ENCODE data around the gene WWC1. TPM values are rescaled to one million over a fixed set of nuclear protein-coding genes. Genes with fewer than 3 reads are reported as not detected.

WWC1 gene
- total and polyA plus RNA-seq, 4 donors: 48.4 to 77.0 (median 56.2) TPM

DNA sequence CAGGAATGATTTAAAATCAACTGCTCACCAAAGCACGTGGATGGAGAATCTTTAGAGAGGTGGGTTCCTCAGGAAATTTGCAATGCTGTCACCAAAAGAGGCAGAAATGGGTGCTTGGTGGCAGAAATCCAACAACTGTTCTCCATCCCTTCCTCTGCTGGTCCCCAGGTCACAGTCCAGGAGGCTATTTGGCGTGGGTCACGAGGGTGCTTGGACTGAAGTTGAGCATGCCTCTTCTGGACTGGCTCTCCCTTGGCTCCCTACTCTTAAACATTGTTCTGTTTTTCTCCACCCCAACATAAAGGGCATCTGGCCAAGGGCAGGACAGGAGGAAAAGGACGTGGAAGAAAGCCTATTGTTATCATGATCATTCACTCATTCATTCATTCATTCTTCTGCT lies 58.9 kb downstream of the WWC1 start:
- H3K27ac ChIP-seq (ENCODE audit: low read depth in 1 of 2, low read length in 1 of 2): no peak overlapping the region
- no peaks in the 10 kb centered on the region for H3K36me3 ChIP-seq (ENCODE audit: control insufficient read depth in 4 of 4, insufficient read depth in 4 of 4, low read length in 4 of 4)
- no peaks in the 10 kb centered on the region for H3K9me3 ChIP-seq (ENCODE audit: control insufficient read depth in 4 of 4, insufficient read depth in 3 of 4, low read length in 3 of 4)
- H3K4me3 ChIP-seq: no peak overlapping the region
- H3K4me1 ChIP-seq (ENCODE audit: control insufficient read depth in 5 of 5, insufficient read depth in 5 of 5, low read length in 5 of 5): peaks cover 0 to 25% (median 4%) of the 10 kb centered on the region in 5 donors
- no peak for TF ChIP-seq CTCF (IDR thresholded peaks at IDR 0.05; ENCODE audit: control extremely low read depth, extremely low read depth)
- no peak overlapping the region for H3K9ac ChIP-seq (ENCODE audit: insufficient read depth in 1 of 2, low read length in 2 of 2)
- H3K27me3 ChIP-seq (ENCODE audit: control insufficient read depth in 3 of 3, insufficient read depth in 3 of 3, low read length in 2 of 3): no peaks in the 10 kb centered on the region
- no peak for DNase-seq
- ATAC-seq (ENCODE audit: insufficient read depth, low FRiP score): no peak
- 71 to 80% methylated on average over 4 of the region's 4 CpGs for whole genome bisulfite sequencing, 2 donors

DNA sequence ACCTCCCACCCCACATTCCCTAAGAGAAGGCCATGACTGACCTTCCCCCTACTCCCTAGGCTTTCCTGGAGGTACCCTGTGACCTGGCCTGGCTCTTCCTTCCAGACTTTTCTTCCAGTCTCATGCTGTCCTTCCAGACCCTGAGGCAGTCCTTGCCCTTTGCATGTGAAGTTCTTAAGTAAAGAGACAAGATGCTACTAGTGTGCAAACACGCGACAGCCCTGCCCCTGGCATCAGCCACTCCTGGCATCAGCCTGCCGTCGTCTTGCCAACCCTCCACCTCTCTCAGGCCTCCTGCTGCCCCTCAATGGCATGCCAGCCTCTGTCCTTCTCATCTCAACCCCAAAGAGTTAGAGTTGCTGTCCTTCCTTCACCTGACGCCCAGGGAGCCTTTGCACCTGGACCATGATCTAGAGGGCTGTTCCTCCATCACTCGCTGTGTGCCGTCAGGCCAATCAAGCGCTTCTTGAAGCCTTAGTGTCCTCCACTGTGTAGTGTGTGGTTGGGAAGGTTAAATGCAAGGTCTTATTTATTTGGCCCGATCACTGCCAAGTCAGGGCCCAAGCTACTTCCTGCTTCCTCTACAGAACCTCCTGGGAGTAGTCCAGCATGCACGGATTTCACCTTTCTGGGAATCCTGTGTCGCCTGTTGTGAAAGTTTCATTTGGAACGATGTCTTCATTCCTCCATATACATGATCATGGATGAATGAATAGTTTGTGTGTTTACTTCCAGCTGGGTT lies 61.9 kb downstream of the WWC1 start:
- WGBS, 2 donors: 56 to 77% methylated on average over 12 of the region's 12 CpGs
- Histone ChIP-seq H3K4me3 (no peak overlapping the region), H3K27me3 (ENCODE audit: control insufficient read depth in 3 of 3, insufficient read depth in 3 of 3, low read length in 2 of 3) (no peaks in the 10 kb centered on the region), H3K27ac (ENCODE audit: low read depth in 1 of 2, low read length in 1 of 2) (peak overlapping the region in 1 of 2 donors; percentile 0), H3K9ac (ENCODE audit: insufficient read depth in 1 of 2, low read length in 2 of 2) (no peak overlapping the region), H3K36me3 (ENCODE audit: control insufficient read depth in 4 of 4, insufficient read depth in 4 of 4, low read length in 4 of 4) (no peaks in the 10 kb centered on the region), H3K9me3 (ENCODE audit: control insufficient read depth in 4 of 4, insufficient read depth in 3 of 4, low read length in 3 of 4) (no peaks in the 10 kb centered on the region), H3K4me1 (ENCODE audit: control insufficient read depth in 5 of 5, insufficient read depth in 5 of 5, low read length in 5 of 5) (peaks cover 0 to 19% (median 0%) of the 10 kb centered on the region in 5 donors)
- no peak for DNase-seq
- peak; percentile 63 for ATAC-seq (ENCODE audit: insufficient read depth, low FRiP score)
- no peak for TF ChIP-seq CTCF (IDR thresholded peaks at IDR 0.05; ENCODE audit: control extremely low read depth, extremely low read depth)

DNA sequence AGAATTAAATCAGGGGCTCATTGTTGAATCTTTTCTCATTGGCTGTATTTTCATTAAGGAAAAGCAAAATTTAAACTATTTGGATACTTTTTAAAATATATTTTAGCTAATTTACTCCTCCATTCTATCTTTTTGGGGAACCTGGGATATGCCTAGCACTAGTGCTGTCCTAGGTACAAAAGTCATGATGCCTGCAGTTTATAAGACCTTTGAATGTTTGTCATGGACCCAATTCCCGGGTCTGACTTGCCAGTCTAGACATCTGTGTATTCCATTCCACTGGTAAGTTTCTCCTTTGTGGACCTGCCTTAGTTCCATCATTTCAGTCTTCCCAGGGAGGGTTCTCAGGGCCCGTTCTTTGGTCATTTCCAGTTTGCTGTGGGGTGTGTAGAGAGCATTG lies 63.0 kb downstream of the WWC1 start:
- Histone ChIP-seq H3K27me3 (ENCODE audit: control insufficient read depth in 3 of 3, insufficient read depth in 3 of 3, low read length in 2 of 3) (no peaks in the 10 kb centered on the region), H3K4me3 (no peak overlapping the region)

More for the DNA sequence above, 63.0 kb downstream of the WWC1 start:
- 88 to 89% methylated on average over 2 of the region's 2 CpGs for WGBS, 2 donors
- Histone ChIP-seq H3K4me1 (ENCODE audit: control insufficient read depth in 5 of 5, insufficient read depth in 5 of 5, low read length in 5 of 5) (peaks cover 0 to 15% (median 0%) of the 10 kb centered on the region in 5 donors), H3K9ac (ENCODE audit: insufficient read depth in 1 of 2, low read length in 2 of 2) (no peak overlapping the region), H3K36me3 (ENCODE audit: control insufficient read depth in 4 of 4, insufficient read depth in 4 of 4, low read length in 4 of 4) (no peaks in the 10 kb centered on the region), H3K27ac (ENCODE audit: low read depth in 1 of 2, low read length in 1 of 2) (peak overlapping the region in 1 of 2 donors; percentile 26), H3K9me3 (ENCODE audit: control insufficient read depth in 4 of 4, insufficient read depth in 3 of 4, low read length in 3 of 4) (no peaks in the 10 kb centered on the region)
- TF ChIP-seq CTCF (IDR thresholded peaks at IDR 0.05; ENCODE audit: control extremely low read depth, extremely low read depth): no peak
- ATAC-seq (ENCODE audit: insufficient read depth, low FRiP score) (no peak), DNase-seq (no peak)
